OCI-LY7 (cell line): ENCODE measurements around the gene TSPAN5.

Experiments
- CTCF ChIP-seq: fragments of 200-600 bp; sonication (generic); conservative IDR thresholded peaks from 2 replicates; pipeline ENCODE4 v1.5.1; 2014; ENCODE audit warnings: mild to moderate bottlenecking, antibody characterized with exemption, low read length, moderate library complexity, mixed read lengths
- EZH2phosphoT487 ChIP-seq: fragments of 200-600 bp; sonication (generic); IDR thresholded peaks from 2 replicates; pipeline ENCODE4 v1.6.1; 2018; ENCODE audit warnings: low read depth, borderline replicate concordance, mild to moderate bottlenecking, mixed run types, antibody characterized with exemption, low read length, moderate library complexity, mixed read lengths

DNA sequence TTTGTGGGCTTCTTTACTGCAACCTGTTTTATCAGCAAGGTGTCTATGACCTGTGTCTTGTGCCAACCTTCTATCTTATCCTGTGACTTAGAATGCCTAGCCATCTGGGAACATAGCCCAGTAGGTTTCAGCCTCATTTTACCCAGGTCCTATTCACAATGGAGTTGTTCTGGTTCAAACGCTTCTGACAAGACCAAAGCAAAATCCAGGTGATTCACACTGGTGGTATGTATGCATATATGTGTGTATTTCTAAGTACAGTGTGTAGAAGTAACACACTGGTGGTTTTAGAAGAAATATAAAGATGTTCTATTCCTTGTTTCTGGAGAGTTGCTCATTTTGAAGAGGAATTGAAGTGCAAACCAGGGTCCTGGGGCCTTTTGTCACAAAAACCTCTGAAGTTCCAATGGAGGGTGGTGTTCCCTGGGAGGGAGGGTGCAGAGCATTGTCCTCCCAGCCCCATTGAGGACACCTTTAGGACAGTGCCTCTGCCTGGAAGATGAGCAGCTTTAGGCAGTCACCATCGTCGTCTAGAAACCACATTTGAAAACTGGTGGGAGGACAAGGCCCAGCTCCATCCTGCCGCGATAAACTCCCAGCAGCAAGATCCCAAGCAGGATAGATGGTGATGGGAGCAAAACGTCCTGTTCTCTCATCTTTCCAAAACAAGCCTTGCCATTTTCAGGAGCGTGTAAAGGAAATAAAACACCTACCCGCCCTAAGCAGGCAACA lies 191.4 kb downstream of the TSPAN5 start:
- TF ChIP-seq CTCF (no peak), EZH2phosphoT487 (no peak)
